ENCODE measurements around the gene MUC5B.

GRCh38 chr11:1260620-1261019 lies 37.8 kb downstream of the MUC5B start:
- no peak for TF ChIP-seq POLR2A (IDR thresholded peaks at IDR 0.05)
- TF ChIP-seq, protein P1, sequence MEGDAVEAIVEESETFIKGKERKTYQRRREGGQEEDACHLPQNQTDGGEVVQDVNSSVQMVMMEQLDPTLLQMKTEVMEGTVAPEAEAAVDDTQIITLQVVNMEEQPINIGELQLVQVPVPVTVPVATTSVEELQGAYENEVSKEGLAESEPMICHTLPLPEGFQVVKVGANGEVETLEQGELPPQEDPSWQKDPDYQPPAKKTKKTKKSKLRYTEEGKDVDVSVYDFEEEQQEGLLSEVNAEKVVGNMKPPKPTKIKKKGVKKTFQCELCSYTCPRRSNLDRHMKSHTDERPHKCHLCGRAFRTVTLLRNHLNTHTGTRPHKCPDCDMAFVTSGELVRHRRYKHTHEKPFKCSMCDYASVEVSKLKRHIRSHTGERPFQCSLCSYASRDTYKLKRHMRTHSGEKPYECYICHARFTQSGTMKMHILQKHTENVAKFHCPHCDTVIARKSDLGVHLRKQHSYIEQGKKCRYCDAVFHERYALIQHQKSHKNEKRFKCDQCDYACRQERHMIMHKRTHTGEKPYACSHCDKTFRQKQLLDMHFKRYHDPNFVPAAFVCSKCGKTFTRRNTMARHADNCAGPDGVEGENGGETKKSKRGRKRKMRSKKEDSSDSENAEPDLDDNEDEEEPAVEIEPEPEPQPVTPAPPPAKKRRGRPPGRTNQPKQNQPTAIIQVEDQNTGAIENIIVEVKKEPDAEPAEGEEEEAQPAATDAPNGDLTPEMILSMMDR (IDR thresholded peaks at IDR 0.05), result no peak

Data from heart left ventricle (tissue), 13 donors.